HepG2 (cell line): ENCODE data around the gene OR6S1. TPM values are rescaled to one million over a fixed set of nuclear protein-coding genes. Genes with fewer than 3 reads are reported as not detected.

Experiments used
- AKAP8 ChIP-seq: sonication (generic); formaldehyde crosslinking; IDR thresholded peaks from 2 replicates; pipeline ENCODE4 v1.5.1; 2020; ENCODE audit warnings: mild to moderate bottlenecking, missing genetic modification reagents
- ELF1 ChIP-seq: sonication (generic); formaldehyde crosslinking; IDR thresholded peaks from 2 replicates; pipeline ENCODE4 v1.4.0; 2020; ENCODE audit warnings: missing genetic modification reagents
- ELF3 ChIP-seq: IDR thresholded peaks from 2 replicates; pipeline ENCODE4 v1.6.1; 2016; ENCODE audit warnings: missing genetic modification reagents, missing compliant biosample characterization
- ETV5 ChIP-seq: IDR thresholded peaks from 2 replicates; pipeline ENCODE4 v1.6.1; 2018; ENCODE audit warnings: missing biosample characterization, missing genetic modification reagents, inconsistent platforms, borderline replicate concordance
- ETV6 ChIP-seq: sonication (generic); formaldehyde crosslinking; conservative IDR thresholded peaks from 2 replicates; pipeline ENCODE4 v1.4.0; 2020; ENCODE audit warnings: missing genetic modification reagents
- FOSL2 ChIP-seq: sonication (generic); formaldehyde crosslinking; IDR thresholded peaks from 2 replicates; pipeline ENCODE4 v1.4.0; 2020; ENCODE audit warnings: missing genetic modification reagents
- FOXC1 ChIP-seq: sonication (generic); formaldehyde crosslinking; IDR thresholded peaks from 2 replicates; pipeline ENCODE4 v1.8.0; 2022; ENCODE audit warnings: mild to moderate bottlenecking, missing genetic modification reagents, borderline replicate concordance
- MYC ChIP-seq: sonication (generic); formaldehyde crosslinking; IDR thresholded peaks from 2 replicates; pipeline ENCODE4 v1.9.0; 2021; ENCODE audit warnings: missing genetic modification reagents, borderline replicate concordance
- ONECUT2 ChIP-seq: sonication (generic); formaldehyde crosslinking; IDR thresholded peaks from 2 replicates; pipeline ENCODE4 v1.4.0; 2020; ENCODE audit warnings: missing genetic modification reagents
- PAX8 ChIP-seq: sonication (generic); formaldehyde crosslinking; IDR thresholded peaks from 2 replicates; pipeline ENCODE4 v1.8.0; 2022; ENCODE audit warnings: mild to moderate bottlenecking, missing genetic modification reagents, borderline replicate concordance
- RNF2 ChIP-seq: fragments of 450-650 bp; conservative IDR thresholded peaks from 2 replicates; pipeline ENCODE4 v1.6.1; 2016; ENCODE audit warnings: low read depth
- RORA ChIP-seq: sonication (generic); formaldehyde crosslinking; IDR thresholded peaks from 2 replicates; pipeline ENCODE4 v1.5.0; 2020; ENCODE audit warnings: mild to moderate bottlenecking, missing genetic modification reagents, moderate library complexity
- ZC3H13 ChIP-seq: sonication (generic); formaldehyde crosslinking; IDR thresholded peaks from 2 replicates; pipeline ENCODE4 v1.8.1; 2023; ENCODE audit warnings: mild to moderate bottlenecking, missing genetic modification reagents, moderate library complexity
- ZFP36 ChIP-seq: fragments of 150-350 bp; IDR thresholded peaks from 2 replicates; pipeline ENCODE4 v1.6.1; 2018; ENCODE audit warnings: borderline replicate concordance, low read length, low read depth; ENCODE audit not compliant: partially characterized antibody
- ZNF317 ChIP-seq: sonication (generic); formaldehyde crosslinking; IDR thresholded peaks from 2 replicates; pipeline ENCODE4 v1.5.0; 2020; ENCODE audit warnings: mild to moderate bottlenecking, missing genetic modification reagents
- ZNF460 ChIP-seq: sonication (generic); formaldehyde crosslinking; IDR thresholded peaks from 2 replicates; pipeline ENCODE4 v1.5.1; 2020; ENCODE audit warnings: missing genetic modification reagents, mild to moderate bottlenecking, borderline replicate concordance
- ZNF576 ChIP-seq: sonication (generic); formaldehyde crosslinking; IDR thresholded peaks from 2 replicates; pipeline ENCODE4 v1.4.0; 2020; ENCODE audit warnings: mild to moderate bottlenecking, missing genetic modification reagents
- ZNF577 ChIP-seq: sonication (generic); formaldehyde crosslinking; IDR thresholded peaks from 2 replicates; pipeline ENCODE4 v1.4.0; 2020; ENCODE audit warnings: mild to moderate bottlenecking, low read depth, missing genetic modification reagents, borderline replicate concordance
- ZNF674 ChIP-seq: sonication (generic); formaldehyde crosslinking; IDR thresholded peaks from 2 replicates; pipeline ENCODE4 v1.5.0; 2020; ENCODE audit warnings: low read depth, mild to moderate bottlenecking, missing genetic modification reagents
- polyA plus RNA-seq, 8 experiments: library from polyadenylated mRNA; depleted of rRNA in 3 of 8; stranded (reverse) in 7 of 8; unstranded in 1 of 8; fragments of >200 nt; fragmentation: Illumina TruSeq in 4 of 8; extraction: Trizol in 4 of 8; gene quantifications; 2 replicates each; pipeline versions ENCODE4 v1.2.1 to v1.2.3, GENCODE V29; 2011 to 2016; ENCODE audit warnings: low read depth in 4 of 8, missing spikeins in 1 of 8, mixed read lengths in 1 of 8; ENCODE audit not compliant: insufficient read depth in 1 of 8
- total RNA-seq, 5 experiments: library from RNA; depleted of rRNA; stranded (reverse); fragments of >200 nt; fragmentation: Illumina TruSeq; extraction: Trizol; gene quantifications; 2 replicates each; pipeline ENCODE4 v1.2.3, GENCODE V29; 2016; ENCODE audit warnings: low read depth in 1 of 5
- TF ChIP-seq, protein P1 (sequence below): IDR thresholded peaks from 2 replicates; pipeline ENCODE4 v1.6.1; 2016; ENCODE audit warnings: low read depth, missing genetic modification reagents, missing compliant biosample characterization
- TF ChIP-seq, protein P2 (sequence below): sonication (generic); formaldehyde crosslinking; IDR thresholded peaks from 2 replicates; pipeline ENCODE4 v1.5.0; 2020; ENCODE audit warnings: mild to moderate bottlenecking, missing genetic modification reagents

OR6S1 gene
- total and polyA plus RNA-seq, 2 of the 13 experiments (the other 11 are each of a cell fraction or from before 2014, with no cell fraction given), result 0.09 TPM; not detected in 1

DNA sequence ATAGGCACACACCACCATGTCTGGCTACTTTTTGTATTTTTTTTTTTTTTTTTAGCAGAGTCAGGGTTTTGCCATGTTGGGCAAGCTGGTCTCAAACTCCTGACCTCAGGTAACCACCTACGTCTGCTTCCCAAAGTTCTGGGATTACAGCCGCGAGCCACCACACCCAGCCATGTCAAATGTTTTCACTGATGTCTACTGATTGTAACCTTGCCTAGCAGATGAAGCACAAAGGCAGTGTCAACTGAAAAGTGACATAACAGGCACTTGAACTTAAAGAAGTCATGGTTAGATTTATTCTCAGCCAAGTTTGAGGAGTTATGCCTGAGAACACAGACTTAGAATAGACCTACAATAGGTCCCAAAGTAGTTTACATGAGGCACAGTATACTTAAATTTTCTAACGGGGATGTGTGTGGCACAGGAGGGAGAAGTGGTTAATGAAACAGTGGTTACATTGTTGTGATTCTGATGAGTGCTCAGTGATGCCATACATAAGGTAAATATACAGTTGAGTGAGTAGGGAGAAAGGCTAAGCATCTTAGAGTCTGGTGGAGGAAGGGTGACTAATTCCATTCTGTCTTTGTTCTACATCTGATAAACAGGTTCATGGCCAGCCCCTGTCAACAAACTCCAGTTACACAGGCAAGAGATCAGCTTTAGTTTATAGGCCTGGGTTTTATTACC, 30.2 kb upstream of the OR6S1 start (continued):
- TF ChIP-seq, protein P1, sequence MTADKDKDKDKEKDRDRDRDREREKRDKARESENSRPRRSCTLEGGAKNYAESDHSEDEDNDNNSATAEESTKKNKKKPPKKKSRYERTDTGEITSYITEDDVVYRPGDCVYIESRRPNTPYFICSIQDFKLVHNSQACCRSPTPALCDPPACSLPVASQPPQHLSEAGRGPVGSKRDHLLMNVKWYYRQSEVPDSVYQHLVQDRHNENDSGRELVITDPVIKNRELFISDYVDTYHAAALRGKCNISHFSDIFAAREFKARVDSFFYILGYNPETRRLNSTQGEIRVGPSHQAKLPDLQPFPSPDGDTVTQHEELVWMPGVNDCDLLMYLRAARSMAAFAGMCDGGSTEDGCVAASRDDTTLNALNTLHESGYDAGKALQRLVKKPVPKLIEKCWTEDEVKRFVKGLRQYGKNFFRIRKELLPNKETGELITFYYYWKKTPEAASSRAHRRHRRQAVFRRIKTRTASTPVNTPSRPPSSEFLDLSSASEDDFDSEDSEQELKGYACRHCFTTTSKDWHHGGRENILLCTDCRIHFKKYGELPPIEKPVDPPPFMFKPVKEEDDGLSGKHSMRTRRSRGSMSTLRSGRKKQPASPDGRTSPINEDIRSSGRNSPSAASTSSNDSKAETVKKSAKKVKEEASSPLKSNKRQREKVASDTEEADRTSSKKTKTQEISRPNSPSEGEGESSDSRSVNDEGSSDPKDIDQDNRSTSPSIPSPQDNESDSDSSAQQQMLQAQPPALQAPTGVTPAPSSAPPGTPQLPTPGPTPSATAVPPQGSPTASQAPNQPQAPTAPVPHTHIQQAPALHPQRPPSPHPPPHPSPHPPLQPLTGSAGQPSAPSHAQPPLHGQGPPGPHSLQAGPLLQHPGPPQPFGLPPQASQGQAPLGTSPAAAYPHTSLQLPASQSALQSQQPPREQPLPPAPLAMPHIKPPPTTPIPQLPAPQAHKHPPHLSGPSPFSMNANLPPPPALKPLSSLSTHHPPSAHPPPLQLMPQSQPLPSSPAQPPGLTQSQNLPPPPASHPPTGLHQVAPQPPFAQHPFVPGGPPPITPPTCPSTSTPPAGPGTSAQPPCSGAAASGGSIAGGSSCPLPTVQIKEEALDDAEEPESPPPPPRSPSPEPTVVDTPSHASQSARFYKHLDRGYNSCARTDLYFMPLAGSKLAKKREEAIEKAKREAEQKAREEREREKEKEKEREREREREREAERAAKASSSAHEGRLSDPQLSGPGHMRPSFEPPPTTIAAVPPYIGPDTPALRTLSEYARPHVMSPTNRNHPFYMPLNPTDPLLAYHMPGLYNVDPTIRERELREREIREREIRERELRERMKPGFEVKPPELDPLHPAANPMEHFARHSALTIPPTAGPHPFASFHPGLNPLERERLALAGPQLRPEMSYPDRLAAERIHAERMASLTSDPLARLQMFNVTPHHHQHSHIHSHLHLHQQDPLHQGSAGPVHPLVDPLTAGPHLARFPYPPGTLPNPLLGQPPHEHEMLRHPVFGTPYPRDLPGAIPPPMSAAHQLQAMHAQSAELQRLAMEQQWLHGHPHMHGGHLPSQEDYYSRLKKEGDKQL (CRISPR knock-in tag), result peak; percentile 75
- peak; percentile 52; the same call in 1 of the 2 replicates for TF ChIP-seq ETV5 (CRISPR knock-in tag)
- TF ChIP-seq ZNF460 (CRISPR knock-in tag), result no peak
- no peak for TF ChIP-seq AKAP8 (CRISPR knock-in tag)
- TF ChIP-seq PAX8 (CRISPR knock-in tag), result no peak
- TF ChIP-seq, protein P2, sequence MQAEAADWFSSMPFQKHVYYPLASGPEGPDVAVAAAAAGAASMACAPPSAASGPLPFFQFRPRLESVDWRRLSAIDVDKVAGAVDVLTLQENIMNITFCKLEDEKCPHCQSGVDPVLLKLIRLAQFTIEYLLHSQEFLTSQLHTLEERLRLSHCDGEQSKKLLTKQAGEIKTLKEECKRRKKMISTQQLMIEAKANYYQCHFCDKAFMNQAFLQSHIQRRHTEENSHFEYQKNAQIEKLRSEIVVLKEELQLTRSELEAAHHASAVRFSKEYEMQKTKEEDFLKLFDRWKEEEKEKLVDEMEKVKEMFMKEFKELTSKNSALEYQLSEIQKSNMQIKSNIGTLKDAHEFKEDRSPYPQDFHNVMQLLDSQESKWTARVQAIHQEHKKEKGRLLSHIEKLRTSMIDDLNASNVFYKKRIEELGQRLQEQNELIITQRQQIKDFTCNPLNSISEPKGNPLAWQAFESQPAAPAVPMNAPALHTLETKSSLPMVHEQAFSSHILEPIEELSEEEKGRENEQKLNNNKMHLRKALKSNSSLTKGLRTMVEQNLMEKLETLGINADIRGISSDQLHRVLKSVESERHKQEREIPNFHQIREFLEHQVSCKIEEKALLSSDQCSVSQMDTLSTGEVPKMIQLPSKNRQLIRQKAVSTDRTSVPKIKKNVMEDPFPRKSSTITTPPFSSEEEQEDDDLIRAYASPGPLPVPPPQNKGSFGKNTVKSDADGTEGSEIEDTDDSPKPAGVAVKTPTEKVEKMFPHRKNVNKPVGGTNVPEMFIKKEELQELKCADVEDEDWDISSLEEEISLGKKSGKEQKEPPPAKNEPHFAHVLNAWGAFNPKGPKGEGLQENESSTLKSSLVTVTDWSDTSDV (CRISPR knock-in tag), result no peak
- peak; percentile 95 for TF ChIP-seq FOSL2
- TF ChIP-seq ZNF577 (CRISPR knock-in tag), result no peak
- TF ChIP-seq ZNF674, result no peak
- no peak for TF ChIP-seq ZFP36
- no peak for TF ChIP-seq FOXC1 (CRISPR knock-in tag)
- TF ChIP-seq ZNF317, result no peak
- no peak for TF ChIP-seq ELF1 (CRISPR knock-in tag)
- no peak for TF ChIP-seq RNF2
- no peak for TF ChIP-seq ZNF576 (CRISPR knock-in tag)
- no peak for TF ChIP-seq ZC3H13 (CRISPR knock-in tag)
- no peak for TF ChIP-seq ONECUT2 (CRISPR knock-in tag)
- peak; percentile 67; the same call in 1 of the 2 replicates for TF ChIP-seq ELF3
- TF ChIP-seq MYC, result no peak
- no peak for TF ChIP-seq ETV6 (CRISPR knock-in tag)
- no peak for TF ChIP-seq RORA
